GM23248 (cell line): ENCODE measurements around the gene INTS1. TPM values are rescaled to one million over a fixed set of nuclear protein-coding genes. Genes with fewer than 3 reads are reported as not detected.

Experiments
- DNase-seq: peaks from one replicate; pipeline ENCODE4 v3.0.0-alpha.2; 2015
- H2AFZ ChIP-seq: fragments of 200-600 bp; sonication (generic); 2 replicates; pipeline ENCODE4 v1.6.1; 2016; ENCODE audit warnings: antibody characterized with exemption
- H3F3A ChIP-seq: fragments of 200-600 bp; sonication (generic); 2 replicates; pipeline ENCODE4 v1.6.1; 2016; ENCODE audit warnings: mild to moderate bottlenecking, antibody characterized with exemption, mixed run types; ENCODE audit not compliant: insufficient read depth
- H3K27ac ChIP-seq: fragments of 200-600 bp; sonication (generic); 2 replicates; pipeline ENCODE4 v1.5.1; 2016; ENCODE audit warnings: mild to moderate bottlenecking
- H3K27me3 ChIP-seq: fragments of 200-600 bp; sonication (generic); replicated peaks from 2 replicates; pipeline ENCODE4 v1.6.1; 2016; ENCODE audit warnings: mild to moderate bottlenecking; ENCODE audit not compliant: insufficient read depth
- H3K36me3 ChIP-seq: fragments of 200-600 bp; sonication (generic); 2 replicates; pipeline ENCODE4 v1.6.1; 2016; ENCODE audit warnings: low read depth, mild to moderate bottlenecking
- H3K4me1 ChIP-seq: fragments of 200-600 bp; sonication (generic); 2 replicates; pipeline ENCODE4 v1.6.1; 2016; ENCODE audit warnings: mild to moderate bottlenecking; ENCODE audit not compliant: insufficient read depth
- H3K4me2 ChIP-seq: fragments of 200-600 bp; sonication (generic); one replicate; pipeline ENCODE4 v1.6.1; 2016; ENCODE audit warnings: mild to moderate bottlenecking; ENCODE audit not compliant: unreplicated experiment
- H3K4me3 ChIP-seq: fragments of 200-600 bp; sonication (generic); 2 replicates; pipeline ENCODE4 v1.5.1; 2016; ENCODE audit warnings: mild to moderate bottlenecking
- H3K79me2 ChIP-seq: fragments of 200-600 bp; sonication (generic); 2 replicates; pipeline ENCODE4 v1.6.1; 2016; ENCODE audit warnings: mild to moderate bottlenecking; ENCODE audit not compliant: insufficient read depth
- H3K9ac ChIP-seq: fragments of 200-600 bp; sonication (generic); 2 replicates; pipeline ENCODE4 v1.6.1; 2016; ENCODE audit warnings: mild to moderate bottlenecking
- H3K9me2 ChIP-seq: fragments of 200-600 bp; sonication (generic); 2 replicates; pipeline ENCODE4 v1.6.1; 2016; ENCODE audit warnings: mixed run types, mild to moderate bottlenecking, moderate library complexity; ENCODE audit not compliant: insufficient read depth
- H3K9me3 ChIP-seq: fragments of 200-600 bp; sonication (generic); one replicate; pipeline ENCODE4 v1.6.1; 2017; ENCODE audit warnings: low read depth
- H4K20me1 ChIP-seq: fragments of 200-600 bp; sonication (generic); 2 replicates; pipeline ENCODE4 v1.6.0; 2016; ENCODE audit not compliant: insufficient read depth
- EZH2 ChIP-seq: fragments of 200-600 bp; sonication (generic); IDR thresholded peaks from 2 replicates; pipeline ENCODE4 v1.6.1; 2018; ENCODE audit warnings: antibody characterized with exemption, mild to moderate bottlenecking; ENCODE audit not compliant: insufficient read depth, poor library complexity, severe bottlenecking
- EZH2phosphoT487 ChIP-seq: fragments of 200-600 bp; sonication (generic); IDR thresholded peaks from 2 replicates; pipeline ENCODE4 v1.6.1; 2018; ENCODE audit warnings: antibody characterized with exemption, moderate library complexity, mild to moderate bottlenecking, low read depth; ENCODE audit not compliant: insufficient read depth
- WGBS, 2 experiments: methylation state at CpG; one replicate each; pipeline ENCODE4 v1.1.6; 2015 to 2017; ENCODE audit warnings: low lambda C conversion rate in 2 of 2, low coverage in 1 of 2; ENCODE audit errors: missing lambda C conversion rate in 2 of 2; 5-methylcytosine and 5-hydroxymethylcytosine counted together
- in situ Hi-C: fragments of 300-500 bp; cut with MboI; formaldehyde crosslinking; loops from 2 replicates; pipeline ENCODE4 v1.15.0; 2020
- polyA plus RNA-seq: library from polyadenylated mRNA; unstranded; fragments of >200 nt; fragmentation: Nextera tagmentation; extraction: Ambion mirVana; gene quantifications from 2 replicates; pipeline ENCODE4 v1.2.1, GENCODE V29; 2016
- total RNA-seq: library from RNA; depleted of rRNA; stranded (reverse); fragments of >200 nt; shearing (Covaris generic); gene quantifications from 2 replicates; pipeline ENCODE4 v1.2.3, GENCODE V29; 2014

The INTS1 gene
- total and polyA plus RNA-seq, 2 experiments from 2014 or later, result 25.4 to 44.7 TPM

DNA sequence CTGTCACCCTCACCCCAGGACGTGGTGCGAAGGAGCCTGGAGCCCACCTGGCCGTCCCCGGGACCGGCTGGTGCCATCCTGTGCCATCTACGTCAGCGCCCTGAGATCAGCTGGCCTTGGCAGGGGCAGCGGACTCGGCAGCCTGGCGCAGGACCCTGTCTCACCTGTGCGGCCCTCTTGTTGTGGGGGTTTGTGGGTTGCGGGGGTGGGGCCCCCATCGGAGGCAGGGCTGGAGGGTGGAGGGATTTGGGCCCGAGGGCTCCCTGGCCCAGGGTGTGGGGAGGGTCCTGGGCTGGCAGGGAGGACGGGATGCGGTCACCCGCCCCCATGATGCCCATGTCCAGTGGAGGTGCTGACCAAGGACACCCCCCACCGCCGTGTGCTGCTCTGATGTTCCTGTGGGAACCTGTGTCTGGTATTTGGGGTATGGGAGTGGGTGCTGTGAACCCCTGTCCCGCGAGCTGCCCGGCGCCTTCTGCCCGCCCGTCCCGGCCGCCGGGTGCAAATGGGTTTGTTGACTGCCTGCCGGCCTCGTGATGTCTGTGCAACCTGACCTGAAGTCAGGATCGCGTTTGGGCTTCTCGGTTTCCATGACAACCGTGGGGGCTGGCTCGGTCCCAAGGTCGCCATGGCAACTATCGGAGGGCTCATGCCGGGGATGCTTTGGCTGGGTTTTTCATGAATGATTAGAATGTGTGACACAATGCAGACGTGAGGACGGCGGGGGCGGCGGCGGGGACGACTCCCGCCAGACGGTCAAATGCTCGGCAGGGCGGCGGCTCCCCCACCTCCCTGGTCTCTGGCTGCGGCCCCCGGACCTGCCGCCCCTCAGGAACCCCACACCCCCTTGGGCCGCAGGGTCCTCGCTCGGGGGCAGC is 33.6 kb upstream of the INTS1 start:
- H3K36me3 ChIP-seq, result no peaks in the 10 kb centered on the region; the same call in 1 of the 2 replicates
- 24 to 25% methylated on average over 48 to 55 of the region's 56 CpGs for WGBS, 2 experiments
- peak overlapping the region; percentile 98 for H3K9ac ChIP-seq
- no peaks in the 10 kb centered on the region for H4K20me1 ChIP-seq
- peak; percentile 91 for DNase-seq
- peaks cover 13% of the 10 kb centered on the region for H3F3A ChIP-seq
- H3K4me2 ChIP-seq, result peak overlapping the region; percentile 92
- peak overlapping the region; percentile 99 for H3K27ac ChIP-seq
- H3K27me3 ChIP-seq, result no peaks in the 10 kb centered on the region
- peaks cover 34% of the 10 kb centered on the region for H3K4me1 ChIP-seq
- H3K79me2 ChIP-seq, result peaks cover 62% of the 10 kb centered on the region
- peak overlapping the region; percentile 76 for H3K4me3 ChIP-seq
- TF ChIP-seq EZH2phosphoT487 (no peak), EZH2 (no peak)
- no peak overlapping the region for H2AFZ ChIP-seq
- H3K9me3 ChIP-seq, result no peaks in the 10 kb centered on the region
- no peaks in the 10 kb centered on the region for H3K9me2 ChIP-seq
- in situ Hi-C loops, result no loop called here

DNA sequence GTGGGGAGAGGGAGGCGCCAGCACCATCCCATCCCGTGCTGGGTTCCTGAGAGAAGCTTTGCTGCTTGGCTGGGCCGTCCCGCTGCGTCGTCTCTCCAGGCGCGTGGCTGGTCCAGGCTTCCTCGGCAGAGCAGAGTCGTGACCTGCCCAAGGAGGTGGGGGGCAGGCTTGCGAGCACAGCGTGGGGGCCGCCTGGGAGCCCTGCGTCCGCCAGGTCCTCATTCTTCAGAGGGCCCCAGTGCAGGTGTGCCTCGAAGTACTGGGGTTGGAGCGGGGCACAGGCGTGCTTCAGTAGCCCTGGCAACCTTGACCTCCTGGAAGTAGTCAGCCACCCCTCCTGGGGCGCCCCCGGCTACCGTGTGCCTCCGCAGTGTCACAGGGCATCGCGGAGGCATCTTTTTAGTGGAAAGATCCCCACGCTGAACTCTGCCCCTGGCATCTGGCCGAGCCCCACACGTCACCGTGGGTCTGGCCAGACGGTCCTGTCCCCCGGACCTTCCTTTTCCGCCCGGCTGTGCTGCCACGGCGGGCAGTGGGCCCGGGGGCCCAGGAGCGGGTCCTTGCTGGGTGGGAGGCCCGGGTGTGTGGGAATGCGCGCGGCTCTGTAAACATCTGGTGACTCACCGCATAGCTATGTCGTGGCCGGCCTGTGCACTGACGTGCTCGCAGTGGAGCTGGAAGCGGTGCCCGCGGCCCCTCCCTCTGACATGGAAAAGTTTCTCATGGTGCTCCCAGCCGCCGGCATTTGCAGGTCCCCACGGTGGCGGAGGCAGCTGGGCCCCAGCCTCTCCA is 32.8 kb upstream of the INTS1 start:
- peak overlapping the region; percentile 99 for H3K27ac ChIP-seq
- peak; percentile 100 for DNase-seq
- WGBS, 2 experiments, result 4 to 6% methylated on average over 51 to 52 of the region's 52 CpGs
- peak overlapping the region; percentile 76 for H3K4me3 ChIP-seq
- no peaks in the 10 kb centered on the region for H3K9me3 ChIP-seq
- no peaks in the 10 kb centered on the region for H4K20me1 ChIP-seq
- peaks cover 62% of the 10 kb centered on the region for H3K79me2 ChIP-seq
- H2AFZ ChIP-seq, result no peak overlapping the region
- peak overlapping the region; percentile 98 for H3K9ac ChIP-seq
- no peaks in the 10 kb centered on the region for H3K9me2 ChIP-seq
- peak overlapping the region; percentile 92 for H3K4me2 ChIP-seq
- H3K36me3 ChIP-seq, result no peaks in the 10 kb centered on the region; the same call in 1 of the 2 replicates
- TF ChIP-seq EZH2phosphoT487, result no peak
- peaks cover 38% of the 10 kb centered on the region for H3K4me1 ChIP-seq
- H3K27me3 ChIP-seq, result no peaks in the 10 kb centered on the region
- H3F3A ChIP-seq, result peaks cover 15% of the 10 kb centered on the region
- in situ Hi-C loops, result no loop called here

DNA sequence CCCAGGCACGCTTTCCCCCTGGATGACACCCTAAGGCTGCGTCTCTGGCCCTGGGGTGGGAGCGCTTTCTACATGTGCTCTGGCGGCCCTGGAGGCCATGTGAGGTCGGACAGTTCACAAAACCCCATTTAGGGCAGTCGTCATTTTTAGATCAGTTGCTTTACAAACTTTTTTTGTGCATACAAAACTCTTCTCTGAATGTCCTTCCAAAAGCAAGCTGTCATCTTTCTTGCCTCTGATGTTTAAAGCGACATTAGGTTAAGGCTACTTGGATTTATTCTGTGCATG is 32.2 kb upstream of the INTS1 start:
- H3K27me3 ChIP-seq, result no peaks in the 10 kb centered on the region
- no peaks in the 10 kb centered on the region for H3K9me3 ChIP-seq
- DNase-seq, result no peak
- H3K4me1 ChIP-seq, result peaks cover 40% of the 10 kb centered on the region
- peak overlapping the region; percentile 99 for H3K27ac ChIP-seq
- no peak overlapping the region for H2AFZ ChIP-seq
- H4K20me1 ChIP-seq, result no peaks in the 10 kb centered on the region
- 56 to 62% methylated on average over 7 of the region's 7 CpGs for WGBS, 2 experiments
- H3K36me3 ChIP-seq, result no peaks in the 10 kb centered on the region; the same call in 1 of the 2 replicates
- H3K9me2 ChIP-seq, result no peaks in the 10 kb centered on the region
- peaks cover 18% of the 10 kb centered on the region for H3F3A ChIP-seq
- TF ChIP-seq EZH2, result no peak
- no peak for TF ChIP-seq EZH2phosphoT487
- peak overlapping the region; percentile 98 for H3K9ac ChIP-seq
- in situ Hi-C loops, result no loop called here
- peak overlapping the region; percentile 76 for H3K4me3 ChIP-seq
- H3K4me2 ChIP-seq, result peak overlapping the region; percentile 92
- H3K79me2 ChIP-seq, result peaks cover 62% of the 10 kb centered on the region

DNA sequence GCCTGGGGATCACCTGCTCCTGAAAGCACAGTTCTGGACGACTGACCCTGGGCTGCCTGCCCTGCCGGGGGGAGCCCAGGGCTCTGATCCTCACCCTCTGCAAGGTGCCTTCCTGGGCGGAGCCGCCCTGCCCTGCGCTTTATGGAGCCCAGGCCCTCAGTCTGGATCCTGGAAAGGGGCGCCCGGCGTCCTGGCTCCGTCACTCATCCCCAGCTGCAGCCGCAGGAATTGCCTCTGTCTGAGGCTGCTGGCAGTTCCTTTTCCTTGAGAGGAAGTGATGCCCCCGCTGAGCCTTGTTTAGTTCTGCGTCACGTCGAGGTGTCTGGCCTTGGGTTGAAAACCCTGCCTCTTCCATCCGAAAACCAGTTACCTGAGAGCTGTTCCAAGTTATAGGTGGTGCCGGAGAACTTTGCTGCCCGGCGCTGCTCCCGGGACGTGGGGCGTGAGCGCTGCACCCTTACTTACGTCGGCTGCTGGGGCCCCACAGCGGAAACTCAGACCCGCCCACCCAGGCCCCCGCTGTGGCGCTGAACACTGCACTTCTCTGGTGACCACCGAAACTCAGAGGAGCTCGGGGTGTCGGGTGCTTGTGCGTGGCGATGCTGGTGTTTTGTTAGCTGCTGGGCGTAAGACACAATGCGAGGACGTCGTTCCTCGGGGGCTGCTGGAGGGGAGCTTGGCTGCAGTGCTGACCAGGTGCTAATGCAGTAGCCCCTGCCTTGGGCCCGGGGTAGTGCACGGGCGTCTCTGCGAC is 31.7 kb upstream of the INTS1 start:
- 95 to 96% methylated on average over 27 to 42 of the region's 42 CpGs for WGBS, 2 experiments
- no peak overlapping the region for H3K4me2 ChIP-seq
- peaks cover 18% of the 10 kb centered on the region for H3F3A ChIP-seq
- peaks cover 62% of the 10 kb centered on the region for H3K79me2 ChIP-seq
- TF ChIP-seq EZH2phosphoT487, result no peak
- TF ChIP-seq EZH2, result no peak
- H3K9ac ChIP-seq, result peak overlapping the region; percentile 98
- peaks cover 40% of the 10 kb centered on the region for H3K4me1 ChIP-seq
- no peaks in the 10 kb centered on the region; the same call in 1 of the 2 replicates for H3K36me3 ChIP-seq
- H3K9me3 ChIP-seq, result no peaks in the 10 kb centered on the region
- in situ Hi-C loops, result no loop called here
- no peak overlapping the region for H2AFZ ChIP-seq
- no peaks in the 10 kb centered on the region for H4K20me1 ChIP-seq
- DNase-seq, result no peak
- no peaks in the 10 kb centered on the region for H3K9me2 ChIP-seq
- H3K4me3 ChIP-seq, result no peak overlapping the region
- no peaks in the 10 kb centered on the region for H3K27me3 ChIP-seq
- H3K27ac ChIP-seq, result peak overlapping the region; percentile 99
